ENCODE measurements around the gene UBE3B.

- no peak for TF ChIP-seq CTCF (IDR thresholded peaks at IDR 0.05)
- no peak for TF ChIP-seq POLR2A (IDR thresholded peaks at IDR 0.05)
Observed at GRCh38 chr12:109501299-109501698, 23.9 kb downstream of the UBE3B start.

All from lower leg skin (tissue), 3 donors.